HCT116 (cell line): ENCODE data around the gene FANCD2. TPM values are rescaled to one million over a fixed set of nuclear protein-coding genes. Genes with fewer than 3 reads are reported as not detected.
"Not testable (repeated sequence)": the region's sequence is repeated elsewhere in the genome, so short reads cannot be mapped to it uniquely, and the experiment has no call there.

Source experiments
- ATAC-seq: fragments of 200-7000 bp; cut with Tn5 transposase; 2 replicates; pipeline ENCODE4 v1.9.1; 2020; ENCODE audit warnings: mild to moderate bottlenecking, moderate library complexity
- BruUV-seq: library from RNA; stranded (reverse); fragments of 400-500 nt; replicated peaks from 2 replicates; lab custom pipeline; 2021; lab: Mats Ljungman, UMichigan
- CTCF ChIA-PET: fragments of 300-600 bp; sonication (Branson Sonifier 250); formaldehyde crosslinking; loops from one replicate; lab custom pipeline; 2021; ENCODE audit warnings: antibody characterized with exemption; lab: Charles Lee
- POLR2A ChIA-PET: fragments of 300-600, 350-600 bp; sonication (Branson Sonifier 250); formaldehyde crosslinking; loops from one replicate; lab custom pipeline; 2021; ENCODE audit warnings: antibody characterized with exemption; lab: Charles Lee
- RAD21 ChIA-PET, 2 experiments: fragments of 300-600 bp; sonication (Branson Sonifier 250); formaldehyde crosslinking; loops; one replicate each; lab custom pipeline; 2023; ENCODE audit warnings: low total read pairs in 2 of 2; ENCODE audit not compliant: uncharacterized antibody in 2 of 2, unreplicated experiment in 2 of 2, low non-redundant PET in 1 of 2; lab: Charles Lee
- DNase-seq: peaks from one replicate; pipeline ENCODE4 v3.0.0-alpha.2; 2010; ENCODE audit warnings: low read depth, low spot score
- H2AFZ ChIP-seq: fragments of 200-600 bp; shearing (Covaris generic), sonication (generic); 2 replicates; pipeline ENCODE4 v1.6.1; 2017; ENCODE audit warnings: low read depth, mixed run types, mixed read lengths, antibody characterized with exemption, low read length; ENCODE audit not compliant: poor library complexity, severe bottlenecking
- H3K27ac ChIP-seq: 2 replicates; pipeline ENCODE4 v1.5.1; 2012; ENCODE audit warnings: low read depth, low read length
- H3K27me3 ChIP-seq: fragments of 200-600 bp; sonication (generic); 2 replicates; pipeline ENCODE4 v1.6.1; 2016; ENCODE audit warnings: mixed run types, low read length, mixed read lengths; ENCODE audit not compliant: insufficient read depth
- H3K36me3 ChIP-seq, 2 experiments: fragments of 200-500 bp in 1 of 2; fragments of 200-600 bp in 1 of 2; sonication (Bioruptor generic) in 1 of 2; sonication (generic) in 1 of 2; 2 replicates each; pipeline versions ENCODE4 v1.5.1 to v1.6.1; 2014 to 2016; ENCODE audit warnings: low read length in 2 of 2, inconsistent platforms in 1 of 2, mixed read lengths in 1 of 2, mixed run types in 1 of 2; ENCODE audit not compliant: insufficient read depth in 2 of 2, control insufficient read depth in 1 of 2
- H3K4me1 ChIP-seq, 2 experiments: fragments of 200-600 bp in 1 of 2; sonication (generic) in 1 of 2; 2 replicates each; pipeline versions ENCODE4 v1.5.1 to v1.6.1; 2012 to 2017; ENCODE audit warnings: low read length in 2 of 2, inconsistent platforms in 1 of 2, mild to moderate bottlenecking in 1 of 2, mixed read lengths in 1 of 2, mixed run types in 1 of 2, moderate library complexity in 1 of 2; ENCODE audit not compliant: insufficient read depth in 2 of 2, control insufficient read depth in 1 of 2
- H3K4me2 ChIP-seq: fragments of 200-600 bp; sonication (generic); 2 replicates; pipeline ENCODE4 v1.6.1; 2017; ENCODE audit warnings: mixed run types, low read length, mixed read lengths
- H3K4me3 ChIP-seq, 2 experiments: fragments of 200-600 bp in 1 of 2; sonication (generic) in 1 of 2; replicated peaks in 1 of 2; 2 replicates each; pipeline ENCODE4 v1.5.1; 2011 to 2016; ENCODE audit warnings: low read length in 2 of 2, control low read depth in 1 of 2, low read depth in 1 of 2, mild to moderate bottlenecking in 1 of 2, mixed read lengths in 1 of 2, mixed run types in 1 of 2
- H3K79me2 ChIP-seq: fragments of 200-600 bp; sonication (generic); 2 replicates; pipeline ENCODE4 v1.6.1; 2017; ENCODE audit warnings: mild to moderate bottlenecking, mixed run types, low read length, moderate library complexity, mixed read lengths; ENCODE audit not compliant: insufficient read depth
- H3K9ac ChIP-seq: fragments of 200-600 bp; sonication (generic); 2 replicates; pipeline ENCODE4 v1.6.1; 2016; ENCODE audit warnings: low read length, mixed read lengths
- H3K9me2 ChIP-seq: fragments of 200-600 bp; sonication (generic), shearing (Covaris generic); 2 replicates; pipeline ENCODE4 v1.6.1; 2017; ENCODE audit warnings: mixed run types, mild to moderate bottlenecking, moderate library complexity; ENCODE audit not compliant: insufficient read depth
- H3K9me3 ChIP-seq, 2 experiments: fragments of 200-500 bp in 1 of 2; fragments of 200-600 bp in 1 of 2; sonication (Bioruptor generic) in 1 of 2; sonication (generic) in 1 of 2; 2 replicates each; pipeline ENCODE4 v1.6.1; 2014 to 2017; ENCODE audit warnings: low read length in 2 of 2, mixed read lengths in 2 of 2, inconsistent platforms in 1 of 2, low read depth in 1 of 2, mild to moderate bottlenecking in 1 of 2, mixed run types in 1 of 2, moderate library complexity in 1 of 2; ENCODE audit not compliant: control insufficient read depth in 1 of 2, insufficient read depth in 1 of 2
- H4K20me1 ChIP-seq: fragments of 200-600 bp; sonication (generic), shearing (Covaris generic); 2 replicates; pipeline ENCODE4 v1.6.1; 2017; ENCODE audit warnings: mixed run types, mild to moderate bottlenecking, moderate library complexity; ENCODE audit not compliant: insufficient read depth
- CBX3 ChIP-seq: IDR thresholded peaks from 2 replicates; pipeline ENCODE4 v1.6.1; 2012; ENCODE audit warnings: low read depth
- CEBPB ChIP-seq: IDR thresholded peaks from 2 replicates; pipeline ENCODE4 v1.6.1; 2012; ENCODE audit warnings: low read depth
- CTCF ChIP-seq, 3 experiments: fragments of 200-600 bp in 1 of 3; sonication (generic) in 1 of 3; IDR thresholded peaks in 2 of 3; conservative IDR thresholded peaks in 1 of 3; 2 replicates each; pipeline ENCODE4 v1.5.1; 2012 to 2017; ENCODE audit warnings: low read depth in 2 of 3, low read length in 2 of 3, antibody characterized with exemption in 1 of 3, borderline replicate concordance in 1 of 3, control low read depth in 1 of 3, mild to moderate bottlenecking in 1 of 3, mixed read lengths in 1 of 3, mixed run types in 1 of 3, moderate library complexity in 1 of 3; ENCODE audit not compliant: insufficient read depth in 1 of 3
- EGR1 ChIP-seq: IDR thresholded peaks from 2 replicates; pipeline ENCODE4 v1.6.1; 2012; ENCODE audit warnings: low read depth
- ELF1 ChIP-seq: IDR thresholded peaks from 2 replicates; pipeline ENCODE4 v1.6.1; 2012; ENCODE audit warnings: low read depth, borderline replicate concordance
- EZH2 ChIP-seq: fragments of 200-600 bp; sonication (generic); IDR thresholded peaks from 2 replicates; pipeline ENCODE4 v1.6.1; 2017; ENCODE audit warnings: antibody characterized with exemption, mixed run types
- EZH2phosphoT487 ChIP-seq: fragments of 200-600 bp; IDR thresholded peaks from 2 replicates; pipeline ENCODE4 v1.6.1; 2018; ENCODE audit warnings: antibody characterized with exemption, borderline replicate concordance
- POLR2A ChIP-seq: IDR thresholded peaks from 2 replicates; pipeline ENCODE4 v1.7.0; 2011; ENCODE audit warnings: borderline replicate concordance; ENCODE audit not compliant: insufficient read depth, insufficient read length; ENCODE audit errors: extremely low read depth
- POLR2AphosphoS5 ChIP-seq: IDR thresholded peaks from 2 replicates; pipeline ENCODE4 v1.6.1; 2011; ENCODE audit warnings: mild to moderate bottlenecking, low read depth, low read length, moderate library complexity
- RAD21 ChIP-seq: IDR thresholded peaks from 2 replicates; pipeline ENCODE4 v1.6.1; 2012; ENCODE audit warnings: low read depth, mild to moderate bottlenecking
- SIN3A ChIP-seq: IDR thresholded peaks from 2 replicates; pipeline ENCODE4 v1.6.1; 2012; ENCODE audit warnings: low read depth
- SP1 ChIP-seq: IDR thresholded peaks from 2 replicates; pipeline ENCODE4 v1.6.1; 2012; ENCODE audit warnings: low read depth
- SRF ChIP-seq: IDR thresholded peaks from 2 replicates; pipeline ENCODE4 v1.6.1; 2012; ENCODE audit warnings: low read depth
- TCF7L2 ChIP-seq: IDR thresholded peaks from 2 replicates; pipeline ENCODE4 v1.7.0; 2011; ENCODE audit warnings: borderline replicate concordance, inconsistent platforms; ENCODE audit not compliant: insufficient read depth, insufficient read length; ENCODE audit errors: extremely low read depth
- YY1 ChIP-seq: IDR thresholded peaks from 2 replicates; pipeline ENCODE4 v1.6.1; 2011; ENCODE audit warnings: low read length, low read depth, moderate library complexity, mild to moderate bottlenecking; ENCODE audit not compliant: insufficient replicate concordance; ENCODE audit errors: extremely low read depth
- ZBTB33 ChIP-seq: IDR thresholded peaks from 2 replicates; pipeline ENCODE4 v1.6.1; 2011; ENCODE audit warnings: mild to moderate bottlenecking, low read length, moderate library complexity; ENCODE audit not compliant: insufficient replicate concordance; ENCODE audit errors: extremely low read depth
- ZFX ChIP-seq: fragments of 450-650 bp; IDR thresholded peaks from 2 replicates; pipeline ENCODE4 v1.6.1; 2017
- intact Hi-C: fragments of 100-400 bp; cut with micrococcal nuclease; formaldehyde crosslinking; loops from 2 replicates; pipeline ENCODE4 v1.10.0; 2022
- total RNA-seq: library from RNA; stranded (reverse); gene quantifications from one replicate; pipeline ENCODE4 v1.2.1, GENCODE V29; 2021; ENCODE audit not compliant: unreplicated experiment

FANCD2 gene
- total RNA-seq, 1 experiment from 2014 or later, result 50.0 TPM

GRCh38 chr3:10047876-10048275 lies 21.6 kb downstream of the FANCD2 start:
- no peak overlapping the region for H3K9ac ChIP-seq
- ChIA-PET CTCF (no interaction called here), RAD21 (no interaction called here), POLR2A (no interaction called here)
- DNase-seq, result no peak
- no peaks in the 10 kb centered on the region for H3K9me2 ChIP-seq
- no peaks in the 10 kb centered on the region for H3K27me3 ChIP-seq
- H3K4me2 ChIP-seq, result no peak overlapping the region
- H3K27ac ChIP-seq, result no peak overlapping the region
- intact Hi-C loops, result loop anchor here (1.0 kb wide), 1 partner anchor 54 kb away; no protein-coding TSS in a partner anchor
- no peak for ATAC-seq
- no peak overlapping the region for H2AFZ ChIP-seq
- no peaks in the 10 kb centered on the region for H4K20me1 ChIP-seq
- H3K4me1 ChIP-seq, result no peaks in the 10 kb centered on the region
- no TSS peak for BruUV-seq
- H3K4me3 ChIP-seq, result no peak overlapping the region
- H3K79me2 ChIP-seq, result 0 out of 2 replicates have a peak, but pooled peaks cover 2% of the 10 kb centered on the region
- H3K36me3 ChIP-seq, result peaks cover 9 to 17% of the 10 kb centered on the region in 2 experiments; a peak in 3 of 4 replicates
- TF ChIP-seq ZBTB33 (no peak), POLR2A (no peak), SP1 (no peak), EGR1 (no peak), TCF7L2 (no peak), ZFX (no peak), CTCF (IDR thresholded peaks at IDR 0.05 in 2 of 3, conservative IDR thresholded peaks at IDR 0.05 in 1 of 3; ENCODE audit: borderline replicate concordance in 1 of 3, insufficient read depth in 1 of 3, low read depth in 2 of 3, low read length in 2 of 3) (no peak), SIN3A (no peak), POLR2AphosphoS5 (no peak), EZH2phosphoT487 (no peak), YY1 (no peak), RAD21 (no peak), EZH2 (no peak), CEBPB (no peak), SRF (no peak), CBX3 (no peak), ELF1 (no peak)
- no peaks in the 10 kb centered on the region for H3K9me3 ChIP-seq

- H2AFZ ChIP-seq, H3K79me2 ChIP-seq, H3K27me3 ChIP-seq, RAD21 ChIA-PET, ATAC-seq, H3K9me2 ChIP-seq, H3K27ac ChIP-seq, H3K9me3 ChIP-seq, POLR2A ChIA-PET, H3K4me2 ChIP-seq, DNase-seq, H4K20me1 ChIP-seq, CTCF ChIA-PET, H3K4me1 ChIP-seq, intact Hi-C loops, H3K4me3 ChIP-seq, H3K9ac ChIP-seq, BruUV-seq: not testable (repeated sequence)
- H3K36me3 ChIP-seq, result peaks cover 5 to 12% of the 10 kb centered on the region in 2 experiments; a peak in 3 of 4 replicates
These were observed 26.8 kb downstream of the FANCD2 start for GRCh38 chr3:10053054-10053453.
